ENCODE results near the gene ERFL.

ERFL gene

DNA sequence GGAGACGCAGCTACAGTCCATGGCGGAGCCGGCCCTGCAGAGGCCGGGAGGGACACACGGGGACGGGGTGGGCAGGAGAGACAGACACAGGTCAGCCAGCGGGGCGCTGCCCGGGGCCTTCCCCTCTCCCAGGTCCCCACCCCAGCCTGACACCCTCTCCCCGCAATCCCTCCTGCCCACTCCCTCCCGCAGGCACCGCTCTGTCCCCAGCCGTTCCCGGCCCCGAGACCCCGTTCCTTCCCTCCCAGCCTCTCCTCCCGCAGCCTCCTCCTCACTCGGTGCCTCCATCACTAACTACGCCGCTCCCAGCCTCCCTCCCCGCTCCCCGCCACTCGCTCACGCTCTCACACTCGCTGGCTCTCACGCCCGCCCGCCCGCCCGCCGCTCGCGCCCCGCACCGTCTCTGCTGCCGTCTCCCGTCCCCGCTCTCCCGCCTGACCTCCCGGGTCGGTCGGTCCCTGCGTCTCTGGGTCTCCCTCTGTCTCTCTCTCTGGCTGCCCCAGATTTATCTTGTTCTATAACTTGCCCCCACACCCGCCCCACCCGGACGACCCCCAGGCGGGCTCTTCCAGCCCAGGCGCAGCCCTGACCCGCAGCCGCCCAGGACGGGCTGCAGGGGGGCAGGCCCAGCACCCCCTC is 15.2 kb downstream of the ERFL start:
- no peak for DNase-seq (ENCODE audit: low read depth)

GRCh38 chr19:41911889-41912731 is 16.1 kb downstream of the ERFL start:
- DNase-seq (ENCODE audit: low read depth): no peak

- no peak for DNase-seq (ENCODE audit: low read depth)
Measured at GRCh38 chr19:41910992-41911888, 17.0 kb downstream of the ERFL start.

GRCh38 chr19:41910240-41910991 is 17.8 kb downstream of the ERFL start:
- no peak for DNase-seq (ENCODE audit: low read depth)

DNA sequence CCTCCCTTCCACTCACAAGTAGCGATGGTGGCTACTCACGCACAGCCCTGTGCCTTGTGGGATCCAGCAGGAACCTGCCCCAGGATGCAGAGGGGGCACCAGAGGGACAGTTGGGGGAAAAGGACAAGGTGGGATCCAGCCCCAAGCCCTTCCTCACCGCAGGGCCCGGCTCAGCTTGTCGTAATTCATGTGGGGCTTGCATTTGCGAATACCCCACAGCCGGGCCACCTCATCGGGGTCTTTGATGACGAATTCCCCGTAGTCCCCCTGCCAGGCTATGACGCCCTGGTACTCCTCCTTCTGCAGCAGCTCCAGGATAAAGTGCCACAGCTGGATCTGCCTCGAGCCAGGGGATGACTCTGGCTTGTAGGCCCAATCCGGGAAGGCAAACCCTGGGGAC is 18.5 kb downstream of the ERFL start:
- no peak for DNase-seq (ENCODE audit: low read depth)

DNA sequence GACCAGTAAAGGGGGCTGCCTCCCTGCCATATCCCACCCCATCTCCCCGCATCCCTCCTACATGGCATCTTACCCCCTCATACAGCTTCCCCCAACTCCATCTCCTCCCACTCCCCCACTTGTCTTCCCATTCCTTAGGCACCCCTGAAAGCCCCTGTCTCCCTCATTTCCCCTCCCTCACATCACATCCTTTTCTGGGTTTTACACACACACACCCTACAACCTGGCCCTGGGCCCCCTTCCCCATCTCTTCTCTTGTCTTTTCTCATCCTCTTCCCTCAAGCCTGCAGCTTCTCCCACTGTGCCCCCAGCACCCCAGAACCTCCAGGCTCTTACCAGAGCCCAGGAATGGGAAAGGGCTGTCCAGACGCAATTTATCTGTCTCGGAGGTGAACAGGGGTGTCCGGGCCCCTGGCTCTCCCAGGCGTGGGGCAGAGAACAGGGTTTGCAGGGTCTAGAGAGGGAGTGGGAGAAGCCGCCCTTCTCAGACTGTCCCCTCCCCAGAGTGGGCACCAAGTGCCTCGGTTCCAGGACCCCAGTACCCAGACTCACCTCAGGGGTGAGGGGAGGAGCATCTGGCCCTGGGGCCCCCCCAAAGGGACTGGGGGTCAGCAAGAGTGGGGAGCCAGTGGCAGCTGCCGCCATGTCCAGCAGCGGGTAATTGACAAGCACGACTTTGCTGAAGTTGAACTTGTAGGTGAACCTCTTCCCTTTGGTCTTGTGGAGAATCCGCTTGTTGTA is 19.4 kb downstream of the ERFL start:
- no peak for DNase-seq (ENCODE audit: low read depth)

DNA sequence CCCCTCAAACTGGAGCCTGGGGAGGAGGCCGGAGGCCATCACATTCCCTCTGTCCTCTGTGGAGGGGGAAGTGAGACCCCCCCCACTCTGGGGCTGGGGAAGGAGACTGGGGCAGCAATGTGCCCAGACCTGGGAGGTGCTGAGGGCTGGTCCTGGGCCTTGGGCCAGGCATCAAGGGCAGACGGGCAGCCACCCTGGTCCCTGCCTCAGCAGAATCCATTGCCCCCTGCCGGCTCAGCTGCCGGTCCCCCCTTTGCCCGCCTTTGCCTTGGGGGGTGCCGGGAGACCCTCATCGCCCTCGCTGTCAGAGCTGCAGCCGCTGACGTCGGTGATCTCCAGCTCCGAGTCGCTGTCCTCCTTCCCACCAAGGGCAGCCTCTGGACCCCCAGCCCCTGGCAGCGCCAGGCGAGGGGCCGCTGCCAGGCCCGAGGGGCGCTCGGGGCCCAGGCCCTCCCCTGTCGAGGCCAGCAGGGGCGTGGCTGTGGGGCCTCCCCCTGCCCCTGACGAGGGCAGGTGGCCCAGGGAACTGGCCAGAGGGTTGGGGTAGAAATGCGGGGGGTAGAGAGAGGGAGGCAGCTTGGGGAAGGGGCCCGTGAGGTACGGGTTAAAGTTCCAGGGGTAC is 20.1 kb downstream of the ERFL start:
- no peak for DNase-seq (ENCODE audit: low read depth)

DNA sequence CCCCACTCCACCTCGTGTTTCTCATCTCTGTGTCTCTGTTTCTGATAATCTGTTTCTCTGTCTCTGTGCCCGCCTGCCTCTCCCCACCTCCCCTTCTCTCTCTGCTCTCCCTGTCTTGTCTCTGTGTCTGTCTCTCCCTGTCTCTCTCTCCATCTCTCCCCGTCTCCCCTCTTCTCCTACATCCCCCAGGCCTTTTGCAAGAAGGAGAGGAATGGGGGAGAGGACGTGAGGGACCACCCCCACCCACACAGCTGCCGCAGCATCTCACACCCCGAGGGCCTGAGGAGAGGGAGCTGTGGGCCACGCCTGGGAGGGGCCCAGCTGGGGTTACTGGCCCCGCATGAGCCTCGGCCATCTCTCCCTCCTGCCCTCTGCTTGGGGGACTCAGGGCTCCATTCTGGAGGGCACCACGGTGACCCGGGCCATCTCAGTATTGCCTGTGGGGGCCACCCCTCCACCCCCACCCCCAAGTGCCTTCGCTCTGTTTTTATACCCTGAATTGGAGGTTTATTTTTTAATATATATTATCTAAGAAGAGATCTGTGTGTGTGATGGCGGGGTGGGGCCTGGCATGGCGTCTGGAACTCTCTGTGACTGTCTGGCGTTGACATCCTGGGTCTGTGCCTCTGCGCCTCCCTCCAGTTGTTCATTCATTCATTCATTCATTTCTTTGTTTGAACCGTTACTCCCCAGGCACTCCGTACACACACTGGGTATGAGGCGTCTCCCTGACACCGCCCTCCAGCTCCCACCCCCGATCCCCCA is 21.2 kb downstream of the ERFL start:
- no peak for DNase-seq (ENCODE audit: low read depth)

GRCh38 chr19:41906271-41906670 is 22.0 kb downstream of the ERFL start:
- DNase-seq (ENCODE audit: low read depth): no peak

GRCh38 chr19:41905273-41906002 is 22.8 kb downstream of the ERFL start:
- no peak for DNase-seq (ENCODE audit: low read depth)

- no peak for DNase-seq (ENCODE audit: low read depth)
Measured at GRCh38 chr19:41904118-41904870, 24.0 kb downstream of the ERFL start.

DNA sequence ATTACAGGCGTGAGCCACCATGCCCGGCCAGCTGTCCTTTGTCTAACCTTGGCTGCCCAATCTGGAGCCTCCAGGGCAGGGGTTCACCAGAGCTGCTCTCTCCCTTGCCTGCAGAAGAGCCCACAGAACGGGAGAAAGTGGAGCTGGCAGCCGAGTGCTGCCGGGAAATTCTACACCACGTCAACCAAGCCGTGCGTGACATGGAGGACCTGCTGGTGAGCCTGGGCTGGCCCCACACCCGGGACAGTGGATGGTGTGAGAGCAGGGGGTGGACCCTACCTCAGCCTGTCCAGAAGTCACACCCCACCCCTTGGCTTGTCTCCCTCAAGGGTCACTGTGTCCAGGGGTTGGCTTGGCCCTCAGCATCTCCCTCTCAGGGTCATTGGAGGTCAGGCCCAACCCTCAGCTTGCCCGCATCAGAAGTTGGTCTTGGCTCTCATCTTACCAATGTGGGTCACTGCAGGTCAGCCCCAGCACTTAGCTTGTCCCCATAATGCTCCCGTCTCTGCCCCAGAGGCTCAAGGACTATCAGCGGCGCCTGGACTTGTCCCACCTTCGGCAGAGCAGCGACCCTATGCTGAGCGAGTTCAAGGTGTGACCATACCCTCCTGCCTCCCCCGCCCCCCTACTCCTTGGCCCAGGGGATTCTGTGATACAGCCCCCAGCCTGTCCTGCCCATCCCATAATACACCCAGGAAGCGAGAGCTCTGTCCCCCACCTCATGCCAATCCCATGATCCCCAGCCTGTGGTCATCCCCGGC is 24.9 kb downstream of the ERFL start:
- DNase-seq (ENCODE audit: low read depth): no peak

GRCh38 chr19:41902594-41902993 is 25.7 kb downstream of the ERFL start:
- no peak for DNase-seq (ENCODE audit: low read depth)

- DNase-seq (ENCODE audit: low read depth): no peak
Measured at GRCh38 chr19:41901707-41902360, 26.4 kb downstream of the ERFL start.

DNA sequence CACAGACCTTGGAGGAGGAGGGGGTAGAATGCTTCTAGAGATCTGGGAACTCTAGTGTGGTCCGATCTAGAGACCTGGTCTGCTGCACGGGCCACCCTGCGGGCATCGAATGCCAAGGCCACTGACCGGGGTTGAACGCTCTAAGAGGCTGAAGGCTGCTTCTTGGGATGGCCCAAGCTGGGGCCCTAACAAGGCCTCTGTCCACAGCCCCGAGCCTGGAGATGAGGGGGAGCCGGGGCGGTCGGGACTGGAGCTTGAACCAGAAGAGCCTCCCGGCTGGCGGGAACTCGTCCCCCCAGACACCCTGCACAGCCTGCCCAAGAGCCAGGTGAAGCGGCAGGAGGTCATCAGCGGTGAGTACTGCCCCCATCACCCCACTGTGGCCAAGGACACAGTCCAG is 30.0 kb downstream of the ERFL start:
- DNase-seq (ENCODE audit: low read depth): no peak

DNA sequence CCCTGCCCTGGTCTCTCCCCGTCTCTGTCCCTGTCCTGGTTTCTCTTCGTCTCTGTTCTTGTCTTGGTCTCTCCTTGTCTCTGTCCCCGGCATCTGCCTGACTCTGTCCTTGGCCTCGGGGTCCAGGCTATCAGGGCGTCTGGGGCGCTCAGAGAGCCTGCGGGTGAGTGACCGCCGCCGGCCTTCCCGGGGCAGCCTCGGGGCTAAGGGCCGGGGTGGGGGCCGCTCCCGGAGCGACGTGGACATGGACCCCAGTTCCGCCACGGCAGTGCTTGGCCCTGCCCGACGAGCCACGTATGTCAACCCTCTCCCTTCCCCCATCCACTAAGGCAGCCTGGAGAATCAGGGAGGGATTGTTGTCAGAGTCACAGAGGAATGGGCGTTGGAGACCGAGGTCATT is 30.4 kb downstream of the ERFL start:
- no peak for DNase-seq (ENCODE audit: low read depth)

DNA sequence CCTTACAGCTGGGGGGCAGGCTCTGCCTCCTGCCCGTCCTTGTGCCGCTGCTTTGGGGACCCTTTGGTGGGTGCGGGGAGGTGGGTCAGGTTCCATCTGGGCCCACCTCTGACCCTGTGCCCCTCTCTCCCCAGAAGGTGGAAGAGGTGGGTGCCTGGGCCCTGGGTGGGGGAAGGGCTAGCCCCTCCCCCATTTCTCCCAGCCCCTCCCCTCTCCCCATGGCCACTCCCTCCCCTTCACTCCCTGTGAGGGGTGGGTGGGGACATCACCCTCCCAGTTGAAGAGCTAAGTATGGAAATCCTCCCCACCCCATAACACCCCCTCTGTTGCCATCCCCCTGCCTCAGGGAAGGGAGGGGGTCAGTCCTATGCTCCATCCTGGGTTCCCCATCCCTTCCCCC is 31.1 kb downstream of the ERFL start:
- DNase-seq (ENCODE audit: low read depth): no peak

Data from CMK (cell line).